Testis (tissue), 2 donors: ENCODE results near the gene DIAPH2.

Experiments
- CTCF ChIP-seq, 3 experiments: fragments of 450-650 bp in 2 of 3; fragments of 200-600 bp in 1 of 3; sonication (generic) in 1 of 3; IDR thresholded peaks; one replicate each; pipeline ENCODE4 v1.5.1; 2016 to 2019; ENCODE audit warnings: antibody characterized with exemption in 3 of 3, mild to moderate bottlenecking in 2 of 3, moderate library complexity in 1 of 3
- POLR2A ChIP-seq: fragments of 450-650 bp; IDR thresholded peaks from one replicate; pipeline ENCODE4 v1.6.1; 2017; ENCODE audit warnings: antibody characterized with exemption, mild to moderate bottlenecking, moderate library complexity

GRCh38 chrX:97295954-97296353 is 611.3 kb downstream of the DIAPH2 start:
- TF ChIP-seq POLR2A: no peak
- no peak for TF ChIP-seq CTCF (IDR thresholded peaks at IDR 0.05)
